SK-N-MC (cell line): ENCODE data around the gene SH3GLB1.

Experiments used
- EZH2 ChIP-seq: fragments of 200-600 bp; sonication (generic); IDR thresholded peaks from one replicate; pipeline ENCODE4 v1.6.1; 2017; ENCODE audit warnings: antibody characterized with exemption
- POLR2AphosphoS5 ChIP-seq: IDR thresholded peaks from 2 replicates; pipeline ENCODE4 v1.6.1; 2012; ENCODE audit warnings: mild to moderate bottlenecking, low read depth, low read length, borderline replicate concordance

DNA sequence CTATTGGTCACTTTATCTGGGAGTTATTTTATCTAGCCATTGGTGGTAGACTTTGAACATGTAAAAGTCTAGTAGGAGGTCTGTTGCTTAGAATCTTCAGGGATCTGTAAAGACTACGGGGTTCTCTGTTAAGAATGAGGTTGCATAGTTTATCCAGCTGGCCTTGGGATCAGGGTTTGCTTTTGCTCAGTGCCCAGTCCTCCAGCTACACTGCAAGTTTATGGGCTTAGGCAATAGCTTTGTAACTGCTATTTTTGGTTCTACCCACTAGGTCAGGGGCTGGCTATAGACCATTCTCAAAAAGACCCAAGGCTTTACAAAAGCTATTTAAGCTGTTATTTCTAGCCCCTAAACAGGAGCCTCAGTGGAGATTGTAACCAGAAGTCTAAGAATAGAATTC lies 9.8 kb downstream of the SH3GLB1 start:
- no peak for TF ChIP-seq POLR2AphosphoS5
- TF ChIP-seq EZH2, result no peak
